PC-9 (cell line): Measurements from ENCODE around the gene ASIC4. TPM values are rescaled to one million over a fixed set of nuclear protein-coding genes. Genes with fewer than 3 reads are reported as not detected.

Experiments used
- BruUV-seq: library from RNA; stranded (reverse); fragments of 400-500 nt; replicated peaks from 2 replicates; lab custom pipeline; 2021; lab: Mats Ljungman, UMichigan
- CTCF ChIA-PET: fragments of 300-600 bp; sonication (Branson Sonifier 250); formaldehyde crosslinking; loops from one replicate; lab custom pipeline; 2022; ENCODE audit warnings: antibody characterized with exemption; lab: Charles Lee
- POLR2A ChIA-PET: fragments of 300-600 bp; sonication (Branson Sonifier 250); formaldehyde crosslinking; loops from one replicate; lab custom pipeline; 2022; ENCODE audit warnings: antibody characterized with exemption; ENCODE audit not compliant: unreplicated experiment; lab: Charles Lee
- DNase-seq, 2 experiments: peaks; one replicate each; pipeline versions ENCODE4 v3.0.0 to v3.0.0-alpha.2; 2015 to 2022; ENCODE audit warnings: mixed read lengths in 1 of 2
- H2AFZ ChIP-seq: fragments of 200-600 bp; sonication (generic); 2 replicates; pipeline ENCODE4 v1.8.1; 2017; ENCODE audit warnings: antibody characterized with exemption
- H3F3A ChIP-seq: fragments of 200-600 bp; sonication (generic); 2 replicates; pipeline ENCODE4 v1.8.1; 2017; ENCODE audit warnings: antibody characterized with exemption, mild to moderate bottlenecking, low read depth; ENCODE audit not compliant: insufficient read depth
- H3K27ac ChIP-seq: fragments of 200-600 bp; sonication (generic); 2 replicates; pipeline ENCODE4 v1.6.1; 2016; ENCODE audit warnings: mixed run types
- H3K27me3 ChIP-seq: fragments of 200-600 bp; sonication (generic); 2 replicates; pipeline ENCODE4 v1.6.1; 2016; ENCODE audit warnings: low read depth, mixed run types; ENCODE audit not compliant: insufficient read depth
- H3K36me3 ChIP-seq: fragments of 200-600 bp; sonication (generic); 2 replicates; pipeline ENCODE4 v1.6.1; 2016; ENCODE audit warnings: low read depth, mixed run types
- H3K4me1 ChIP-seq: fragments of 200-600 bp; sonication (generic); replicated peaks from 2 replicates; pipeline ENCODE4 v1.6.1; 2016; ENCODE audit warnings: mixed run types; ENCODE audit not compliant: insufficient read depth
- H3K4me2 ChIP-seq: fragments of 200-600 bp; sonication (generic); 2 replicates; pipeline ENCODE4 v1.6.1; 2017; ENCODE audit warnings: mixed run types
- H3K4me3 ChIP-seq: fragments of 200-600 bp; sonication (generic); 2 replicates; pipeline ENCODE4 v1.6.1; 2016; ENCODE audit warnings: mixed run types
- H3K79me2 ChIP-seq: fragments of 200-600 bp; sonication (generic); 2 replicates; pipeline ENCODE4 v1.6.1; 2017; ENCODE audit warnings: low read depth, mixed run types
- H3K9me2 ChIP-seq: fragments of 200-600 bp; sonication (generic); 2 replicates; pipeline ENCODE4 v1.8.1; 2017; ENCODE audit warnings: mild to moderate bottlenecking; ENCODE audit not compliant: insufficient read depth
- H3K9me3 ChIP-seq: fragments of 200-600 bp; sonication (generic); 2 replicates; pipeline ENCODE4 v1.8.1; 2016; ENCODE audit warnings: low read depth; ENCODE audit not compliant: insufficient read depth
- H4K20me1 ChIP-seq: fragments of 200-600 bp; sonication (generic); 2 replicates; pipeline ENCODE4 v1.8.1; 2017; ENCODE audit not compliant: insufficient read depth
- CTCF ChIP-seq: fragments of 200-600 bp; sonication (generic); conservative IDR thresholded peaks from 2 replicates; pipeline ENCODE4 v1.6.1; 2017; ENCODE audit warnings: mixed run types, antibody characterized with exemption, mild to moderate bottlenecking, moderate library complexity
- EZH2 ChIP-seq: fragments of 200-600 bp; sonication (generic); IDR thresholded peaks from 2 replicates; pipeline ENCODE4 v1.8.0; 2017; ENCODE audit warnings: antibody characterized with exemption, low read depth
- intact Hi-C: fragments of 100-400 bp; cut with micrococcal nuclease; formaldehyde crosslinking; loops from one replicate; pipeline ENCODE4 v1.10.0; 2022; ENCODE audit not compliant: unreplicated experiment
- total RNA-seq: library from RNA; stranded (reverse); gene quantifications from 2 replicates; pipeline ENCODE4 v1.2.3, GENCODE V29; 2021

The ASIC4 gene
- total RNA-seq, 1 experiment from 2014 or later: 0.22 TPM

GRCh38 chr2:219527472-219527871, 13.2 kb downstream of the ASIC4 start:
- intact Hi-C loops: no loop called here
- BruUV-seq: no TSS peak
- Histone ChIP-seq H2AFZ (no peak overlapping the region), H3K4me1 (peaks cover 5% of the 10 kb centered on the region; the same call in 1 of the 2 replicates), H3K9me3 (no peaks in the 10 kb centered on the region), H4K20me1 (no peaks in the 10 kb centered on the region), H3K36me3 (no peaks in the 10 kb centered on the region), H3K4me3 (no peak overlapping the region), H3K27me3 (peaks cover 36% of the 10 kb centered on the region), H3F3A (no peaks in the 10 kb centered on the region), H3K4me2 (no peak overlapping the region), H3K79me2 (no peaks in the 10 kb centered on the region), H3K9me2 (no peaks in the 10 kb centered on the region), H3K27ac (no peak overlapping the region)
- POLR2A ChIA-PET: interaction anchor here (0.6 kb wide), 2 partner anchors 85 to 139 kb away, joined by 3 to 5 read pairs; no protein-coding TSS in a partner anchor
- DNase-seq: no peak
- no peak for TF ChIP-seq CTCF
- no peak for TF ChIP-seq EZH2
- CTCF ChIA-PET: interaction anchor here (0.8 to 1.4 kb wide), 2 partner anchors 18 to 123 kb away, joined by 4 read pairs; no protein-coding TSS in a partner anchor

GRCh38 chr2:219530048-219530963, 16.0 kb downstream of the ASIC4 start:
- Histone ChIP-seq H3K4me3 (no peak overlapping the region), H2AFZ (no peak overlapping the region), H3K9me3 (no peaks in the 10 kb centered on the region), H3K9me2 (no peaks in the 10 kb centered on the region), H3K4me1 (no peaks in the 10 kb centered on the region), H3K36me3 (no peaks in the 10 kb centered on the region), H3K79me2 (no peaks in the 10 kb centered on the region), H3K27ac (no peak overlapping the region), H3F3A (no peaks in the 10 kb centered on the region; the same call in 1 of the 2 replicates), H3K4me2 (peak overlapping the region; percentile 52), H3K27me3 (peaks cover 33% of the 10 kb centered on the region), H4K20me1 (no peaks in the 10 kb centered on the region)
- BruUV-seq: no TSS peak
- DNase-seq: peak; percentile 54 to 84
- CTCF ChIA-PET: interaction anchor here (0.6 to 3.2 kb wide), 16 partner anchors 31 to 411 kb away, joined by 3 to 19 read pairs (median 6); partner anchors contain the start of genes DNPEP, GMPPA and NHEJ1
- intact Hi-C loops: loop anchor here (1.0 to 5.0 kb wide), 7 partner anchors 54 to 518 kb away; partner anchors contain the start of gene NHEJ1
- POLR2A ChIA-PET: interaction anchor here (0.7 to 1.0 kb wide), 2 partner anchors 127 to 142 kb away, joined by 3 to 10 read pairs; no protein-coding TSS in a partner anchor
- TF ChIP-seq EZH2 (no peak), CTCF (peak; percentile 95)

GRCh38 chr2:219531639-219532377, 17.5 kb downstream of the ASIC4 start:
- Histone ChIP-seq H3K9me3 (no peaks in the 10 kb centered on the region), H3K79me2 (no peaks in the 10 kb centered on the region), H3K27me3 (peaks cover 33% of the 10 kb centered on the region), H2AFZ (no peak overlapping the region), H3F3A (no peaks in the 10 kb centered on the region; the same call in 1 of the 2 replicates), H3K4me3 (no peak overlapping the region), H3K27ac (no peak overlapping the region), H3K4me1 (no peaks in the 10 kb centered on the region), H3K4me2 (no peak overlapping the region), H4K20me1 (no peaks in the 10 kb centered on the region), H3K9me2 (no peaks in the 10 kb centered on the region), H3K36me3 (no peaks in the 10 kb centered on the region)
- no TSS peak for BruUV-seq
- no peak for TF ChIP-seq EZH2
- TF ChIP-seq CTCF: no peak
- DNase-seq: no peak
- ChIA-PET CTCF (interaction anchor here (0.5 to 3.2 kb wide), 3 partner anchors 10 to 129 kb away, joined by 7 to 19 read pairs (median 9); partner anchors contain the start of gene GMPPA), POLR2A (no interaction called here)
- intact Hi-C loops: loop anchor here (2.0 to 5.0 kb wide), 3 partner anchors 235 to 520 kb away; no protein-coding TSS in a partner anchor
